ENCODE data around the gene RASSF4. TPM values are rescaled to one million over a fixed set of nuclear protein-coding genes. Genes with fewer than 3 reads are reported as not detected.

Gene RASSF4
- total and polyA plus RNA-seq, 2 donors: 17.9 to 50.0 TPM

- H3K4me1 ChIP-seq (ENCODE audit: control insufficient read depth in 2 of 2, insufficient read depth in 2 of 2, low read length in 2 of 2): peaks cover 5 to 69% of the 10 kb centered on the region in 2 donors
- WGBS: 51% methylated on average over 10 of the region's 10 CpGs
These were observed 16.1 kb downstream of the RASSF4 start for GRCh38 chr10:44975431-44976331.

GRCh38 chr10:44976352-44977198 lies 17.0 kb downstream of the RASSF4 start:
- Histone ChIP-seq H3K36me3 (ENCODE audit: control insufficient read depth in 2 of 2, insufficient read depth in 2 of 2, low read length in 1 of 2) (no peaks in the 10 kb centered on the region), H3K9me3 (ENCODE audit: control insufficient read depth in 2 of 2, insufficient read depth in 1 of 2, low read length in 1 of 2) (no peaks in the 10 kb centered on the region), H3K4me3 (ENCODE audit: low read length in 2 of 2) (no peak overlapping the region), H3K27ac (ENCODE audit: low read depth in 1 of 2, low read length in 1 of 2) (no peak overlapping the region), H3K4me1 (ENCODE audit: control insufficient read depth in 2 of 2, insufficient read depth in 2 of 2, low read length in 2 of 2) (peaks cover 5 to 72% of the 10 kb centered on the region in 2 donors), H3K27me3 (ENCODE audit: control insufficient read depth in 2 of 2, insufficient read depth in 1 of 2, low read length in 1 of 2) (no peaks in the 10 kb centered on the region)
- DNase-seq (ENCODE audit: low read depth in 6 of 9, low spot score in 9 of 9): no peak
- WGBS: 96% methylated on average over 9 of the region's 9 CpGs

More at GRCh38 chr10:44975431-44976331, 16.1 kb downstream of the RASSF4 start:
- no peak overlapping the region for H3K27ac ChIP-seq (ENCODE audit: low read depth in 1 of 2, low read length in 1 of 2)
- H3K27me3 ChIP-seq (ENCODE audit: control insufficient read depth in 2 of 2, insufficient read depth in 1 of 2, low read length in 1 of 2): no peaks in the 10 kb centered on the region
- H3K9me3 ChIP-seq (ENCODE audit: control insufficient read depth in 2 of 2, insufficient read depth in 1 of 2, low read length in 1 of 2): no peaks in the 10 kb centered on the region
- no peaks in the 10 kb centered on the region for H3K36me3 ChIP-seq (ENCODE audit: control insufficient read depth in 2 of 2, insufficient read depth in 2 of 2, low read length in 1 of 2)
- H3K4me3 ChIP-seq (ENCODE audit: low read length in 2 of 2): no peak overlapping the region
- no peak for DNase-seq (ENCODE audit: low read depth in 6 of 9, low spot score in 9 of 9)

DNA sequence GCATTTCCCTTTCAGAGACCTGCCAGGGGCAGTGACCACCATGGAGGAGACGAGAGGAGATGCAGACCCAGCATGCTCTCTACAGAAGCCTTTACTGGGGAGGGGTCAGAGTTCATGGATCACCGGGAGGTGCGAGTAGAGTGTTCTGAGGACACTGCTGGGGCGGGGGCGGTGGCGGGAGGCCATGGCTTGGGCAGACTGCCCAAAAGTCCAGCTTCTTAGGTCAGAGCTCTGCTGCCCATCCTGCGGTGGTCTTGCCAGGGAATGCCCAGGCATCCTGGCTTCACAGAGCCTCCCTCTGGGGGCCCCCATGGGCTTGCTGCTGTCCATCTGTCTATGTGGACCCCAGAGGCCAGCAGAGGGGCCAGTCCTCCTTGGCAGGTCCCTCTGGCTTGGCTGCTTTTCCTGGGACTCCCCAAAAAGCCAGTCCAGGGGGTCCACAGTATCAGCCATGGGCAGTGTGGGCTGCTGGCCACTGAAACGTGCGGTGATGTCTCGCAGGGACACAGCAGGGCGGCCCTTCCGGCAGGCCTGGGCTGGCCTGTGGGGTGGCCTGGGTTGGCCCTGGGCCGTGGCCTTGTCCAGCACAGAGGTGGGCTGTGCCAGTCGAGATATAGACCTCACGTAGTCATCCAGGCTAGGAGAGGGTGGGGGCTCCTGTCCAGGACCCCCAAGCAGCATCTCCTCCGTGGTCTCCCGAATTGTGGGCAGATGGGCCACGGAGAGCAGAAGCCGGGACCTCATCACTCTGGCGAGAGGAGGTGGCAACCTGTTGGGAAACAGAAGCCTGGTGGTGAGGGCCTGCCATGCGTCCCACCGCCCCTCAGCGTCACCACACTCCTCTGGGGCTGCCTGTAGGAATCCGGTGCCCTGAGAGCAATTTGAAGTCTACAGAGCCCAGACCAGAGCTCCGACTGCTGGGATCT lies 17.9 kb downstream of the RASSF4 start:
- no peaks in the 10 kb centered on the region for H3K36me3 ChIP-seq (ENCODE audit: control insufficient read depth in 2 of 2, insufficient read depth in 2 of 2, low read length in 1 of 2)
- peaks cover 5 to 72% of the 10 kb centered on the region in 2 donors for H3K4me1 ChIP-seq (ENCODE audit: control insufficient read depth in 2 of 2, insufficient read depth in 2 of 2, low read length in 2 of 2)
- peak overlapping the region in 1 of 2 donors; percentile 14 for H3K27ac ChIP-seq (ENCODE audit: low read depth in 1 of 2, low read length in 1 of 2)
- no peaks in the 10 kb centered on the region for H3K27me3 ChIP-seq (ENCODE audit: control insufficient read depth in 2 of 2, insufficient read depth in 1 of 2, low read length in 1 of 2)
- H3K9me3 ChIP-seq (ENCODE audit: control insufficient read depth in 2 of 2, insufficient read depth in 1 of 2, low read length in 1 of 2): no peaks in the 10 kb centered on the region
- peak overlapping the region; percentile 6 to 23 for H3K4me3 ChIP-seq (ENCODE audit: low read length in 2 of 2)
- 84% methylated on average over 25 of the region's 25 CpGs for WGBS
- no peak for DNase-seq (ENCODE audit: low read depth in 6 of 9, low spot score in 9 of 9)

DNA sequence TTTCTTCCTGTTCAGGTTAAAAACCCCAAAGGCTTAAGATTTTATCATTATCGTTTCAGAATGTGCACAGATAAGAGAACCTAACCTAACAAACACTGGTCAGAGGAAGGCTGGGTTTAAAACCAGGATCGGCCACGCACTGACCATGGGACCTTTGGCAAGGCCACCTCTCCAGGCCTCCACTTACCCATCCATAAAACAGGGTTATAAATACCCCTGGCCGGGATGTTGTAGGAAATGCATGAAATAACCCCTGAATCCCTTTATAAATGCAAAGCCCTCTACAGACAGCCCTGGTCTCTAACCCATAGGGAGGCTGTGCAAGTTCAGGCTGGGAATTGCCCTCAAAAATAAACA lies 18.6 kb downstream of the RASSF4 start:
- no peak for DNase-seq (ENCODE audit: low read depth in 6 of 9, low spot score in 9 of 9)
- peaks cover 5 to 66% of the 10 kb centered on the region in 2 donors for H3K4me1 ChIP-seq (ENCODE audit: control insufficient read depth in 2 of 2, insufficient read depth in 2 of 2, low read length in 2 of 2)
- H3K9me3 ChIP-seq (ENCODE audit: control insufficient read depth in 2 of 2, insufficient read depth in 1 of 2, low read length in 1 of 2): no peaks in the 10 kb centered on the region
- WGBS: 18% methylated on average over 4 of the region's 4 CpGs
- no peaks in the 10 kb centered on the region for H3K27me3 ChIP-seq (ENCODE audit: control insufficient read depth in 2 of 2, insufficient read depth in 1 of 2, low read length in 1 of 2)
- no peaks in the 10 kb centered on the region for H3K36me3 ChIP-seq (ENCODE audit: control insufficient read depth in 2 of 2, insufficient read depth in 2 of 2, low read length in 1 of 2)
- H3K4me3 ChIP-seq (ENCODE audit: low read length in 2 of 2): peak overlapping the region; percentile 22 to 23
- peak overlapping the region; percentile 14 to 26 for H3K27ac ChIP-seq (ENCODE audit: low read depth in 1 of 2, low read length in 1 of 2)

GRCh38 chr10:44978570-44979280 lies 19.1 kb downstream of the RASSF4 start, which contains the start of gene DEPP1:
DEPP1 (minus strand) TSS chr10:44978809; CDS start chr10:44978030, 779 bp downstream.
- H3K9me3 ChIP-seq (ENCODE audit: control insufficient read depth in 2 of 2, insufficient read depth in 1 of 2, low read length in 1 of 2): no peaks in the 10 kb centered on the region
- 21% methylated on average over 12 of the region's 12 CpGs for WGBS
- H3K36me3 ChIP-seq (ENCODE audit: control insufficient read depth in 2 of 2, insufficient read depth in 2 of 2, low read length in 1 of 2): no peaks in the 10 kb centered on the region
- H3K27me3 ChIP-seq (ENCODE audit: control insufficient read depth in 2 of 2, insufficient read depth in 1 of 2, low read length in 1 of 2): no peaks in the 10 kb centered on the region
- H3K4me1 ChIP-seq (ENCODE audit: control insufficient read depth in 2 of 2, insufficient read depth in 2 of 2, low read length in 2 of 2): peaks cover 5 to 61% of the 10 kb centered on the region in 2 donors
- peak within 1 kb of the TSS; percentile 22 to 23 for H3K4me3 ChIP-seq (ENCODE audit: low read length in 2 of 2)
- peak within 1 kb of the TSS; percentile 61 to 67 for H3K27ac ChIP-seq (ENCODE audit: low read depth in 1 of 2, low read length in 1 of 2)
- DNase-seq (ENCODE audit: low read depth in 6 of 9, low spot score in 9 of 9): peak in 5 of 9 donors; percentile 68 to 87 (median 76)

GRCh38 chr10:44979281-44980191 lies 19.9 kb downstream of the RASSF4 start:
- Histone ChIP-seq H3K27me3 (ENCODE audit: control insufficient read depth in 2 of 2, insufficient read depth in 1 of 2, low read length in 1 of 2) (no peaks in the 10 kb centered on the region), H3K27ac (ENCODE audit: low read depth in 1 of 2, low read length in 1 of 2) (peak overlapping the region; percentile 61 to 67), H3K4me3 (ENCODE audit: low read length in 2 of 2) (no peak overlapping the region), H3K9me3 (ENCODE audit: control insufficient read depth in 2 of 2, insufficient read depth in 1 of 2, low read length in 1 of 2) (no peaks in the 10 kb centered on the region), H3K4me1 (ENCODE audit: control insufficient read depth in 2 of 2, insufficient read depth in 2 of 2, low read length in 2 of 2) (peaks cover 5 to 53% of the 10 kb centered on the region in 2 donors), H3K36me3 (ENCODE audit: control insufficient read depth in 2 of 2, insufficient read depth in 2 of 2, low read length in 1 of 2) (no peaks in the 10 kb centered on the region)
- no peak for DNase-seq (ENCODE audit: low read depth in 6 of 9, low spot score in 9 of 9)
- WGBS: 90% methylated on average over 13 of the region's 13 CpGs

DNA sequence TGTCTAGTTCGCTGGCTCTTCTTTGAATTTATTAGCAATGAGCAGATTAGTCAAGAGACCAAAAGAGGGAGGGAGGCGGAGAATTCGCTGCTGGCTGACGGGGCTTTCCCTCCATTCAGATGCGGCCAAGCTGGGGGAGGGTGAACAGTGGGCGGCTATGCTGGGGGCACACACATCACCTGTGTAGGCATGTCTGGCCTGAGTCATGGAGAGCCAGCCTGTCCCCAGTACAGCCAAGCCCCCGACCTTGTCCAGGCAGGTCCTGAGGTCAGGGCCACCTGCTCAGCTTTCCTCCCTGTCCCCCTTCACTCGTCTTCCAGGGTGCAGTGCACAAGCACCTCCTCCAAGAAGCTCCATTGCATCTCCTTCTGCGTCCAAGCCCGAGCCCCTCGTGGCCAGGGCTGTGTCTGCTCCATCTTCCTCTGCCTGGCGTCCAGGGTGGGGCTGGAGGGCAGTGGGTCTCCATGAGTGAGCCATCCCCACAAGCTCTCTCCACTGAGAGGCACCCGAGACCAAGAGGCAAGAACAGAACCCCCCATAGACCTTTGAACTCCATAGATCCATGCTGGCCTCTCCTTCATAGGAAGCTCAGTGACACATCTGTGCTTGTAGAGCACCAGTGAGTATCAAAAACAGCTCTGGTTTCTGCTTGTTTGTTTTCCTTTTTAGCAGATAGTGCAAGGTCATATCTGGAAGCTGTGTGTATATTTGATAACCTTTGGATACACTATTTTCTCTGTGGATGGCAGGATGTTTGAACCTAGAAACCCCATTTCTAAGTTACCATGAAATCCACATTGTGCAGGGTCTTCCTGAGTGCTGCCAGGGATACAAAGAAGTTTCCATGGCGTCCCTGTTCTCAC lies 20.9 kb downstream of the RASSF4 start:
- H3K4me1 ChIP-seq (ENCODE audit: control insufficient read depth in 2 of 2, insufficient read depth in 2 of 2, low read length in 2 of 2): peaks cover 5 to 46% of the 10 kb centered on the region in 2 donors
- no peaks in the 10 kb centered on the region for H3K9me3 ChIP-seq (ENCODE audit: control insufficient read depth in 2 of 2, insufficient read depth in 1 of 2, low read length in 1 of 2)
- peak overlapping the region in 1 of 2 donors; percentile 56 for H3K27ac ChIP-seq (ENCODE audit: low read depth in 1 of 2, low read length in 1 of 2)
- WGBS: 90% methylated on average over 14 of the region's 14 CpGs
- no peaks in the 10 kb centered on the region for H3K36me3 ChIP-seq (ENCODE audit: control insufficient read depth in 2 of 2, insufficient read depth in 2 of 2, low read length in 1 of 2)
- H3K27me3 ChIP-seq (ENCODE audit: control insufficient read depth in 2 of 2, insufficient read depth in 1 of 2, low read length in 1 of 2): no peaks in the 10 kb centered on the region
- DNase-seq (ENCODE audit: low read depth in 6 of 9, low spot score in 9 of 9): no peak
- H3K4me3 ChIP-seq (ENCODE audit: low read length in 2 of 2): no peak overlapping the region

Measured in thymus (tissue), 11 donors.